Measurements from ENCODE around the gene PRKCQ. TPM values are rescaled to one million over a fixed set of nuclear protein-coding genes. Genes with fewer than 3 reads are reported as not detected.

Gene PRKCQ
- total RNA-seq, 1 experiment from 2014 or later = 12.1 TPM

GRCh38 chr10:6607182-6607581, 27.1 kb upstream of the PRKCQ start:
- H2BK120ac ChIP-seq (ENCODE audit: low read depth, low read length, poor library complexity, severe bottlenecking) = no peak overlapping the region
- H3K56ac ChIP-seq (ENCODE audit: insufficient read length, low read depth, low read length) = no peak overlapping the region
- peaks cover 14 to 18% of the 10 kb centered on the region in 2 experiments for H3K9me3 Mint-ChIP-seq
- H3K79me1 ChIP-seq (ENCODE audit: insufficient read depth, low read depth, low read length, poor library complexity, severe bottlenecking) = no peaks in the 10 kb centered on the region
- H3K18ac ChIP-seq (ENCODE audit: insufficient read length, low read depth, low read length) = no peak overlapping the region
- no peak overlapping the region for H3K4me3 Mint-ChIP-seq
- H3K9me3 ChIP-seq (ENCODE audit: control insufficient read depth, low read depth, low read length) = peaks cover 9% of the 10 kb centered on the region
- no peak overlapping the region for H3K27ac ChIP-seq (ENCODE audit: insufficient read length, low read depth, low read length)
- H3K27ac Mint-ChIP-seq = no peak overlapping the region
- H3K79me2 ChIP-seq (ENCODE audit: insufficient read depth, low read length) = no peaks in the 10 kb centered on the region
- H2BK5ac ChIP-seq (ENCODE audit: insufficient read length, low read length) = no peak overlapping the region
- no peak overlapping the region for H4K91ac ChIP-seq (ENCODE audit: insufficient read length, low read depth, low read length)
- peaks cover 4% of the 10 kb centered on the region; the same call in 1 of the 2 replicates for H3K4me1 ChIP-seq (ENCODE audit: insufficient read depth, low read length)
- no peak overlapping the region for H3T11ph ChIP-seq (ENCODE audit: low read length)
- H2BK15ac ChIP-seq (ENCODE audit: low read depth, low read length) = no peak overlapping the region
- no peaks in the 10 kb centered on the region for H4K20me1 ChIP-seq (ENCODE audit: control insufficient read depth, insufficient read depth, insufficient read length)
- no peak overlapping the region for H3K23ac ChIP-seq (ENCODE audit: insufficient read length, low read depth, low read length)
- peaks cover 5 to 14% (median 11%) of the 10 kb centered on the region in 3 experiments for H3K36me3 Mint-ChIP-seq (ENCODE audit: insufficient read depth in 1 of 3, low read depth in 3 of 3)
- H3K4ac ChIP-seq (ENCODE audit: low read depth, low read length) = no peak overlapping the region
- no peaks in the 10 kb centered on the region; the same call in 1 of the 2 replicates for H3K27me3 Mint-ChIP-seq (ENCODE audit: low read depth)
- H2BK12ac ChIP-seq (ENCODE audit: insufficient read length, low read depth, low read length) = no peak overlapping the region
- DNase-seq = no peak
- no peak overlapping the region for H4K8ac ChIP-seq (replicated peaks; ENCODE audit: insufficient read length, low read depth, low read length)
- H4K5ac ChIP-seq (ENCODE audit: insufficient read length, low read depth, low read length) = no peak overlapping the region
- no peak overlapping the region for H2AK5ac ChIP-seq (ENCODE audit: insufficient read length, low read length)
- no peaks in the 10 kb centered on the region for H3K27me3 ChIP-seq (ENCODE audit: insufficient read depth, low read length)
- H3K4me1 Mint-ChIP-seq = peaks cover 12 to 15% of the 10 kb centered on the region in 2 experiments
- no peak overlapping the region for H2AFZ ChIP-seq (ENCODE audit: low read length)
- no peak overlapping the region for H3K9ac ChIP-seq (ENCODE audit: extremely low read depth, insufficient read length, low read length)
- H3K23me2 ChIP-seq (ENCODE audit: insufficient read length, low read depth, low read length, poor library complexity, severe bottlenecking) = no peaks in the 10 kb centered on the region
- no peak overlapping the region for H2BK20ac ChIP-seq (ENCODE audit: low read depth, low read length, poor library complexity, severe bottlenecking)
- WGBS (ENCODE audit: extremely low coverage, insufficient read length, low lambda C conversion rate) = no CpG with 5 or more reads among the region's 3 CpGs
- TF ChIP-seq CTCF (conservative IDR thresholded peaks at IDR 0.05) = no peak
- no peak overlapping the region for H3K14ac ChIP-seq (ENCODE audit: insufficient read depth, low read length)
- no peak overlapping the region for H3K4me2 ChIP-seq (ENCODE audit: insufficient read depth, insufficient read length, low read length)
